OCI-LY3 (cell line): ENCODE data around the gene THOC5.

Experiments used
- EZH2phosphoT487 ChIP-seq: fragments of 200-600 bp; shearing (Covaris generic); IDR thresholded peaks from 2 replicates; pipeline ENCODE4 v1.6.1; 2018; ENCODE audit warnings: antibody characterized with exemption, mixed run types, low read depth
- TF ChIP-seq, protein P1 (sequence below): fragments of 200-600, 300-600 bp; sonication (generic); IDR thresholded peaks from 2 replicates; pipeline ENCODE4 v1.5.1; 2014; ENCODE audit warnings: antibody characterized with exemption, low read length, low read depth

DNA sequence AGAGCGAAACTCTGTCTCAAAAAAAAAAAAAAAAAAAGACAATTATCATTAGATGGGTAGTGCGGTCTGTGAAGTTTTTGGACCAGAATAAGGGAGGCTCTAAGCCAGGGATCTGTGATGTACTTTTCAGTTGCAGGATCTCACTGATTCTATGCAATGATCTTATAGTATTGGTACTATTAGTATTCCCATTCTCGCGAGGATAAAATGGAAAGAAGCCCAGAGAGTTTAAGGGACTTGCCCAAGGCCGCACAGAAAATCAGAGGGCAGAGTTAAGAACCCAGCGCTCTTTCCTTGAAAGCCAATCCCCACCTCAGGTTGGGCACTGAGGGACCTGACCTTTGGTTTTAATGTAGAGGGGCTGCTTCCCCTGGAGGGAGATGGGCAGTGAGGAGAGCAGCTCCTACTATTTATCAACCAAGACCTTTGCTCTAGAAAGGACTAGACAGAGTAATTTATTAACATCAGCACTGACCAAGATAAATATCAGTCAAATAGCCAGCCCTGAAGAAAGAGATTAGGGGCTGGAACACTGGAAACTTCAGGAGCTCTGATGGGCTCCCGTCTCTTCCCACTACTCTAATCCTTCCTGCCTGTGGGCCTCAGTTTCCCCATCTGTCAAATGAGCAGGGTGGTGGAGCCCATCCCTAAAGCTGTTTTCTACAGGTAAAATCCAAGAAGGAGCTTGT, 21.3 kb upstream of the THOC5 start:
- TF ChIP-seq, protein P1, sequence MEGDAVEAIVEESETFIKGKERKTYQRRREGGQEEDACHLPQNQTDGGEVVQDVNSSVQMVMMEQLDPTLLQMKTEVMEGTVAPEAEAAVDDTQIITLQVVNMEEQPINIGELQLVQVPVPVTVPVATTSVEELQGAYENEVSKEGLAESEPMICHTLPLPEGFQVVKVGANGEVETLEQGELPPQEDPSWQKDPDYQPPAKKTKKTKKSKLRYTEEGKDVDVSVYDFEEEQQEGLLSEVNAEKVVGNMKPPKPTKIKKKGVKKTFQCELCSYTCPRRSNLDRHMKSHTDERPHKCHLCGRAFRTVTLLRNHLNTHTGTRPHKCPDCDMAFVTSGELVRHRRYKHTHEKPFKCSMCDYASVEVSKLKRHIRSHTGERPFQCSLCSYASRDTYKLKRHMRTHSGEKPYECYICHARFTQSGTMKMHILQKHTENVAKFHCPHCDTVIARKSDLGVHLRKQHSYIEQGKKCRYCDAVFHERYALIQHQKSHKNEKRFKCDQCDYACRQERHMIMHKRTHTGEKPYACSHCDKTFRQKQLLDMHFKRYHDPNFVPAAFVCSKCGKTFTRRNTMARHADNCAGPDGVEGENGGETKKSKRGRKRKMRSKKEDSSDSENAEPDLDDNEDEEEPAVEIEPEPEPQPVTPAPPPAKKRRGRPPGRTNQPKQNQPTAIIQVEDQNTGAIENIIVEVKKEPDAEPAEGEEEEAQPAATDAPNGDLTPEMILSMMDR, result no peak
- TF ChIP-seq EZH2phosphoT487, result no peak
